ENCODE data around the gene A2M. TPM values are rescaled to one million over a fixed set of nuclear protein-coding genes. Genes with fewer than 3 reads are reported as not detected.

A2M gene
- total RNA-seq, 2 donors from 2014 or later: 340 to 683 TPM

- TF ChIP-seq CTCF (IDR thresholded peaks at IDR 0.05): no peak
Observed at GRCh38 chr12:9106610-9107541, 8.8 kb downstream of the A2M start.

GRCh38 chr12:9106067-9106466 lies 9.7 kb downstream of the A2M start:
- Histone ChIP-seq H3K27me3 (no peaks in the 10 kb centered on the region), H3K27ac (no peak overlapping the region)
- TF ChIP-seq CTCF (IDR thresholded peaks at IDR 0.05): no peak

More at GRCh38 chr12:9106610-9107541, 8.8 kb downstream of the A2M start:
- peaks cover 96% of the 10 kb centered on the region for H3K36me3 ChIP-seq
- no peak overlapping the region for H3K27ac ChIP-seq
- no peaks in the 10 kb centered on the region for H3K9me3 ChIP-seq
- DNase-seq (ENCODE audit: low spot score): no peak
- no peaks in the 10 kb centered on the region for H3K27me3 ChIP-seq
- H3K4me1 ChIP-seq: no peaks in the 10 kb centered on the region
- no peak overlapping the region for H3K4me3 ChIP-seq

GRCh38 chr12:9104767-9105423 lies 10.8 kb downstream of the A2M start:
- TF ChIP-seq CTCF (IDR thresholded peaks at IDR 0.05): no peak
- Histone ChIP-seq H3K27ac (no peak overlapping the region), H3K9me3 (no peaks in the 10 kb centered on the region), H3K4me1 (no peaks in the 10 kb centered on the region), H3K27me3 (no peaks in the 10 kb centered on the region), H3K36me3 (peaks cover 99% of the 10 kb centered on the region), H3K4me3 (no peak overlapping the region)
- DNase-seq (ENCODE audit: low spot score): no peak

More at GRCh38 chr12:9106067-9106466, 9.7 kb downstream of the A2M start:
- H3K9me3 ChIP-seq: no peaks in the 10 kb centered on the region
- DNase-seq (ENCODE audit: low spot score): no peak
- H3K36me3 ChIP-seq: peaks cover 96% of the 10 kb centered on the region
- H3K4me3 ChIP-seq: no peak overlapping the region
- no peaks in the 10 kb centered on the region for H3K4me1 ChIP-seq

- Histone ChIP-seq H3K4me1 (no peaks in the 10 kb centered on the region), H3K27me3 (no peaks in the 10 kb centered on the region), H3K36me3 (peaks cover 99% of the 10 kb centered on the region), H3K9me3 (no peaks in the 10 kb centered on the region), H3K4me3 (no peak overlapping the region), H3K27ac (no peak overlapping the region)
- no peak for DNase-seq (ENCODE audit: low spot score)
- no peak for TF ChIP-seq CTCF (IDR thresholded peaks at IDR 0.05)
Observed at GRCh38 chr12:9104087-9104486, 11.6 kb downstream of the A2M start.

GRCh38 chr12:9103050-9103849 lies 12.5 kb downstream of the A2M start:
- DNase-seq (ENCODE audit: low spot score): no peak
- Histone ChIP-seq H3K9me3 (no peaks in the 10 kb centered on the region), H3K27ac (no peak overlapping the region), H3K27me3 (no peaks in the 10 kb centered on the region), H3K4me3 (no peak overlapping the region), H3K4me1 (no peaks in the 10 kb centered on the region), H3K36me3 (peaks cover 99% of the 10 kb centered on the region)
- peak in 1 of 2 donors; percentile 20 for TF ChIP-seq CTCF (IDR thresholded peaks at IDR 0.05)

Measured in right atrium auricular region (tissue), 2 donors.